Measurements from ENCODE around the gene LENG9.
"Not testable (repeated sequence)": the region's sequence is repeated elsewhere in the genome, so short reads cannot be mapped to it uniquely, and the experiment has no call there.

LENG9 gene

DNA sequence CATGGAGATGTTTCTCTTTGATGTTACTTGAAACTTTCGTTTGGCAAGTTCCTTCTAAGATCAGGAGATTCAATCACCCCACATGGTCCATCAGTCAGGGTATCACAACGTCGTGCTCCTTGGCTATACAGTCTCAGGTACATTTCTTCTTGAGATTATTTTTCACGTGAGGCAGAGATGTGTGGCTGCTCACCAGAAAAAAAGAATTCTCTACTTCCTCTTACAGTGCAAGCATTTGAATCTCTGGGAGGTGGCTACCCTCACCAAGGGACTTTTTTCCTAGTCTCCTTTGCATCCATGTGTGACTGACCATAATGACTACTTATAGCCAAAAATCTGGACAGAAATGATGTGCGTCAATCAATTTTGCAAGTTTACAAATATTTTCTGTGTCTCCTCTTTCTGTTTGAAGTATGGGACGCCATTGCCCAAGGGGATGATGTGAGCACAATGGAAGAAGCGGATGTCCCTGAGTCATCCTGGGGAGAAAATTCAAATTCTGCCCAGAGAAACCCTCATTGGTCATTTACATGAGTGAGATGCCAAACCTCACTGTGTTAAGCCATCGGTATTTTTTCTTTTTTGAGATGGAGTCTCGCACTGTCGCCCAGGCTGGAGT, 30.5 kb upstream of the LENG9 start:
- ChIA-PET POLR2A (no interaction called here), CTCF (interaction anchor here (1.5 to 3.3 kb wide), 3 partner anchors 13 to 181 kb away, joined by 4 to 12 read pairs (median 11); partner anchors contain the start of gene CDC42EP5)
- DNase-seq (ENCODE audit: extremely low spot score): no peak
- no peak for TF ChIP-seq CTCF (IDR thresholded peaks at IDR 0.05; ENCODE audit: control extremely low read depth, extremely low read depth, low read depth, missing control alignments)

DNA sequence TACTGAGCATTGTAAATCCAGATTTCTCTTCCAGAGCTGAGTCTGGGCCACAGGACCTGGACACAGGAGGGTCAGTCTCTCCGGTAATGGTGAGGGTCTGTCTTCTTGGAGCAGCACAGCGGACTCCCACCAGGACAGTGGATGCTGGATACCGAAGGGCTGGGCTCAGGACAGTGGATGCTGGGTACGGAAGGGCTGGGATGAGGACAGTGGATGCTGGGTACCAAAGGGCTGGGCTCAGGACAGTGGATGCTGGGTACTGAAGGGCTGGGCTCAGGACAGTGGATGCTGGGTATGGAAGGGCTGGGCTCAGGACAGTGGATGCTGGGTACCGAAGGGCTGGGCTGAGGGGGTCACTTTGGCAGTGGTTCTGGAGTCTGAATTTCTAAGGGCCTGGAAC, 29.5 kb upstream of the LENG9 start:
- CTCF ChIA-PET: interaction anchor here (0.9 to 3.3 kb wide), 2 partner anchors 12 to 161 kb away, joined by 3 to 11 read pairs; no protein-coding TSS in a partner anchor
- DNase-seq (ENCODE audit: extremely low spot score); POLR2A ChIA-PET: not testable (repeated sequence)

DNA sequence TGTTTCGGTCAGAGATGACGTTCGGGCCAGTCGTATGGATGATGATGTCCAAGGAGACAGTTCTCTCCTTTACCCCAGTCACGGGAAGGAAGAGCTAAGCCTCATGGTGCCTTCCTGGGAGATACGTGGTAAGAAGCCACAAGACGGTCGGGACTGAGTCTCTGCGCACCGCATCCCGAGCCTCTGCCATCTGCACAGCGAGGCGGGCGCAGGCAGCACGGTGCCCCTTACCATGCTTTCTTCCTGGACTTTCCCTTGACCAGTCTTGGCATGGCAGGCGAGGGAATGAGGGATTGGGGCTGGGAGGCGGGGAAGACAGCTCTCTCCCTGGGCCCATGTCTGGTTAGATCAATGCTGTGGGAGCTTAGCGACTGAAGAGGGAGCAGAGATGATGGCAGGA, 29.0 kb upstream of the LENG9 start:
- no peak for TF ChIP-seq CTCF (IDR thresholded peaks at IDR 0.05; ENCODE audit: control extremely low read depth, extremely low read depth, low read depth, missing control alignments)
- ChIA-PET CTCF (interaction anchor here (0.9 to 3.3 kb wide), 2 partner anchors 11 to 161 kb away, joined by 3 to 11 read pairs; no protein-coding TSS in a partner anchor), POLR2A (no interaction called here)
- DNase-seq (ENCODE audit: extremely low spot score): no peak

GRCh38 chr19:54489766-54490165, 26.2 kb upstream of the LENG9 start:
- ChIA-PET POLR2A (no interaction called here), CTCF (interaction anchor here (1.2 to 1.3 kb wide), 2 partner anchors 9 to 185 kb away, joined by 3 to 4 read pairs; no protein-coding TSS in a partner anchor)
- DNase-seq (ENCODE audit: extremely low spot score): no peak
- no peak for TF ChIP-seq CTCF (IDR thresholded peaks at IDR 0.05; ENCODE audit: control extremely low read depth, extremely low read depth, low read depth, missing control alignments)

DNA sequence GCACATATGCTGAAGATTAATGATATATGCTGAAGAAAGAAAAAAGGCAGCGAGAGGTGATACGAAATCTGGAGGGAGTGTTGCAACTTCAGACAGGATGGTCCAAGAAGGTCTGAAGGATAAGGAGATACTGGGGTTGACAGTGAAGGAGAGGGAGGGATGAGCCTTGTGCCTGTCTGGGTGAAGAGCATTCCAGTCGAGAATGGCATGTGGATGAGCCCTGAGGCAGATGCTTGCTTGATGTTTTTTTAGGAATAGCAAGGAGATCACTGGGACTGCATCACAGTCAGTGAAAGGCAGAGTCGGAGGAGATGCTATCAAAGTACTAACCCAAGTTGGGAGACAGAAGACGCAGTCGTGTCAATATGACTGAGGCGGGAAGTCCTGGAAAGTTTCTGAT, 25.8 kb upstream of the LENG9 start:
- CTCF ChIA-PET: interaction anchor here (1.2 kb wide), 1 partner anchor 8 kb away, joined by 4 read pairs; no protein-coding TSS in a partner anchor

DNA sequence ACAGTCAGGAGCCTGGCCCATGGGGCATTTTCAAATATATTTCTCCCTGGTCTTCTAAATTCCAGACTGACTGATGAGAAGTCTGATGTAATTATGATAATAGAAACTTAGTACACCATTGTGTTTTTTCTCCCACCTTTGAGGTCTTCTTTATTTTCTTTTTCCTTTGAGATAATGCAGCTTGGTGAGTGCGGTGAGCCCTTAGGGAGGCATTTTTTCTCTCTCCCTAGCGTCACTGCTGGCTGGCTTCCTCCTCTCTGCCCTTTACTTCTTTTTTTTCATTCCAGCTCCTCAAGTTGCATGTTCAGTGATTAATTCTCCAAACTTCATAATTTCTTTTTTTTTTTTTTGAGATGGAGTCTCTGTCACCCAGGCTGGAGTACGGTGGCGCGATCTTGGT, 22.3 kb upstream of the LENG9 start:
- TF ChIP-seq CTCF (IDR thresholded peaks at IDR 0.05; ENCODE audit: control extremely low read depth, extremely low read depth, low read depth, missing control alignments): no peak
- CTCF ChIA-PET: interaction anchor here (0.8 to 2.4 kb wide), 3 partner anchors 9 to 189 kb away, joined by 3 to 8 read pairs (median 3); no protein-coding TSS in a partner anchor
- no peak for DNase-seq (ENCODE audit: extremely low spot score)
- POLR2A ChIA-PET: no interaction called here

More for the DNA sequence above, 25.8 kb upstream of the LENG9 start:
- DNase-seq (ENCODE audit: extremely low spot score): no peak
- no peak for TF ChIP-seq CTCF (IDR thresholded peaks at IDR 0.05; ENCODE audit: control extremely low read depth, extremely low read depth, low read depth, missing control alignments)
- POLR2A ChIA-PET: no interaction called here

- POLR2A ChIA-PET: no interaction called here
Observed at GRCh38 chr19:54484451-54484850, 20.9 kb upstream of the LENG9 start.

More at GRCh38 chr19:54484451-54484850, 20.9 kb upstream of the LENG9 start:
- CTCF ChIA-PET: interaction anchor here (2.4 kb wide), 1 partner anchor 190 kb away, joined by 8 read pairs; no protein-coding TSS in a partner anchor
- no peak for DNase-seq (ENCODE audit: extremely low spot score)
- TF ChIP-seq CTCF (IDR thresholded peaks at IDR 0.05; ENCODE audit: control extremely low read depth, extremely low read depth, low read depth, missing control alignments): no peak

Measured in GM10248 (cell line).